Caco-2 (cell line): Measurements from ENCODE around the gene DRC7. TPM values are rescaled to one million over a fixed set of nuclear protein-coding genes. Genes with fewer than 3 reads are reported as not detected.

ENCODE experiments used
- BruUV-seq: library from RNA; stranded (reverse); fragments of 400-500 nt; replicated peaks from 2 replicates; lab custom pipeline; 2021; lab: Mats Ljungman, UMichigan
- CTCF ChIA-PET: fragments of 300-600 bp; sonication (Branson Sonifier 250); formaldehyde crosslinking; loops from one replicate; lab custom pipeline; 2022; ENCODE audit warnings: antibody characterized with exemption; lab: Charles Lee
- POLR2A ChIA-PET: fragments of 300-600 bp; sonication (Branson Sonifier 250); formaldehyde crosslinking; loops from one replicate; lab custom pipeline; 2022; ENCODE audit warnings: antibody characterized with exemption; lab: Charles Lee
- DNase-seq, 2 experiments: peaks; one replicate each; pipeline versions ENCODE4 v3.0.0 to v3.0.0-alpha.2; 2020 to 2022
- H3K27me3 ChIP-seq: replicated peaks from 2 replicates; pipeline ENCODE4 v1.6.0; 2011; ENCODE audit warnings: low read length; ENCODE audit not compliant: control insufficient read depth, insufficient read depth
- H3K36me3 ChIP-seq: 2 replicates; pipeline ENCODE4 v1.5.1; 2011; ENCODE audit warnings: low read length; ENCODE audit not compliant: control insufficient read depth, insufficient read depth
- H3K4me1 ChIP-seq: fragments of 250-450 bp; sonication (Bioruptor Pico); 2 replicates; pipeline ENCODE4 v1.5.1; 2020; ENCODE audit warnings: mild to moderate bottlenecking
- H3K4me3 ChIP-seq: 2 replicates; pipeline ENCODE4 v1.5.1; 2011; ENCODE audit warnings: low read depth, mild to moderate bottlenecking, control low read depth, low read length
- H3K9me3 ChIP-seq: fragments of 250-450 bp; sonication (Bioruptor Pico); 2 replicates; pipeline ENCODE4 v1.5.1; 2020; ENCODE audit warnings: mild to moderate bottlenecking, moderate library complexity
- H3K27ac Mint-ChIP-seq: one replicate; pipeline ENCODE4 v1.8.0; 2022; ENCODE audit warnings: mixed read lengths; ENCODE audit not compliant: unreplicated experiment
- H3K27me3 Mint-ChIP-seq: one replicate; pipeline ENCODE4 v1.8.0; 2022; ENCODE audit warnings: mixed read lengths; ENCODE audit not compliant: insufficient read depth, unreplicated experiment
- H3K36me3 Mint-ChIP-seq: one replicate; pipeline ENCODE4 v1.8.0; 2022; ENCODE audit warnings: mild to moderate bottlenecking, mixed read lengths; ENCODE audit not compliant: insufficient read depth, unreplicated experiment
- H3K4me1 Mint-ChIP-seq: one replicate; pipeline ENCODE4 v1.8.0; 2022; ENCODE audit warnings: low read depth, mixed read lengths; ENCODE audit not compliant: unreplicated experiment
- H3K4me3 Mint-ChIP-seq: one replicate; pipeline ENCODE4 v1.8.0; 2022; ENCODE audit warnings: mild to moderate bottlenecking, moderate library complexity, mixed read lengths; ENCODE audit not compliant: unreplicated experiment
- H3K9me3 Mint-ChIP-seq: one replicate; pipeline ENCODE4 v1.8.0; 2022; ENCODE audit warnings: mixed read lengths; ENCODE audit not compliant: unreplicated experiment
- CTCF ChIP-seq, 2 experiments: fragments of 200-600 bp in 1 of 2; IDR thresholded peaks; 1 replicate in 1 of 2; 2 replicates in 1 of 2; pipeline versions ENCODE4 v1.5.1 to v1.8.0; 2011 to 2022; ENCODE audit warnings: antibody characterized with exemption in 1 of 2, control low read depth in 1 of 2, inconsistent platforms in 1 of 2, low read depth in 1 of 2, low read length in 1 of 2, mild to moderate bottlenecking in 1 of 2, moderate library complexity in 1 of 2; ENCODE audit not compliant: insufficient read depth in 1 of 2, severe bottlenecking in 1 of 2, unreplicated experiment in 1 of 2
- intact Hi-C: fragments of 100-400 bp; cut with micrococcal nuclease; formaldehyde crosslinking; loops from one replicate; pipeline ENCODE4 v1.10.0; 2022; ENCODE audit not compliant: unreplicated experiment
- total RNA-seq: library from RNA; stranded (reverse); gene quantifications from 2 replicates; pipeline ENCODE4 v1.2.3, GENCODE V29; 2022

Gene DRC7
- total RNA-seq, 1 experiment from 2014 or later: 1.1 TPM

- H3K4me1 Mint-ChIP-seq: peaks cover 23% of the 10 kb centered on the region
- no peaks in the 10 kb centered on the region for H3K36me3 Mint-ChIP-seq
- Histone ChIP-seq H3K36me3 (no peaks in the 10 kb centered on the region), H3K4me1 (peaks cover 15% of the 10 kb centered on the region), H3K4me3 (no peak overlapping the region), H3K27me3 (no peaks in the 10 kb centered on the region), H3K9me3 (no peaks in the 10 kb centered on the region)
- intact Hi-C loops: loop anchor here (2.0 kb wide), 1 partner anchor 23 kb away; no protein-coding TSS in a partner anchor
- ChIA-PET POLR2A (no interaction called here), CTCF (no interaction called here)
- no peaks in the 10 kb centered on the region for H3K9me3 Mint-ChIP-seq
- TF ChIP-seq CTCF (IDR thresholded peaks at IDR 0.05; ENCODE audit: insufficient read depth in 1 of 2, low read depth in 1 of 2, low read length in 1 of 2, severe bottlenecking in 1 of 2, unreplicated experiment in 1 of 2): no peak
- H3K27me3 Mint-ChIP-seq: no peaks in the 10 kb centered on the region
- no peak for DNase-seq
- BruUV-seq: no TSS peak
- no peak overlapping the region for H3K27ac Mint-ChIP-seq
- H3K4me3 Mint-ChIP-seq: no peak overlapping the region
These were observed 16.8 kb upstream of the DRC7 start for GRCh38 chr16:57677622-57678369.

DNA sequence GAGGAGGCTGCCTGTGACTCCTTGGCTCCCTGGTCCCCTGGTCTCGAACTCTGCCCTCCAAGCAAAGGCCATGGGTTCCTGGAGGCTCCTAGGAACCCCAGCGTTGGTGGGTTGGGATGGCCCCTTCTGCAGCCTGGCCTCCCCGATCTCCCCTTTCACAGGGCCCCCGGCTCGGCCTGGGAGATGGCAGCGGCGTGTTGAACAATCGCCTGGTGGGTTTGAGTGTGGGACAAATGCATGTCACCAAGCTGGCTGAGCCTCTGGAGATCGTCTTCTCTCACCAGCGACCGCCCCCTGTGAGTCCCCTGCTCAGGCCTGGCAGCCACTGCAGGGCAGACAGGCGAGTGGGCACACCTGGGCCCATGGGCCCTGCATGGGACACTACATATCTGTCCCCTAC lies 15.6 kb upstream of the DRC7 start:
- Mint-ChIP-seq H3K27ac (no peak overlapping the region), H3K36me3 (no peaks in the 10 kb centered on the region), H3K4me1 (peaks cover 23% of the 10 kb centered on the region), H3K4me3 (no peak overlapping the region), H3K27me3 (no peaks in the 10 kb centered on the region), H3K9me3 (no peaks in the 10 kb centered on the region)
- no peaks in the 10 kb centered on the region for H3K9me3 ChIP-seq
- ChIA-PET POLR2A (no interaction called here), CTCF (no interaction called here)
- H3K4me3 ChIP-seq: no peak overlapping the region
- no peaks in the 10 kb centered on the region for H3K36me3 ChIP-seq
- DNase-seq: no peak
- peaks cover 15% of the 10 kb centered on the region for H3K4me1 ChIP-seq
- no peaks in the 10 kb centered on the region for H3K27me3 ChIP-seq
- intact Hi-C loops: no loop called here
- no TSS peak for BruUV-seq
- no peak for TF ChIP-seq CTCF (IDR thresholded peaks at IDR 0.05; ENCODE audit: insufficient read depth in 1 of 2, low read depth in 1 of 2, low read length in 1 of 2, severe bottlenecking in 1 of 2, unreplicated experiment in 1 of 2)

GRCh38 chr16:57679767-57680482 lies 14.7 kb upstream of the DRC7 start:
- Histone ChIP-seq H3K36me3 (no peaks in the 10 kb centered on the region), H3K27me3 (no peaks in the 10 kb centered on the region), H3K4me3 (no peak overlapping the region), H3K4me1 (peaks cover 15% of the 10 kb centered on the region), H3K9me3 (no peaks in the 10 kb centered on the region)
- DNase-seq: no peak
- H3K4me1 Mint-ChIP-seq: peaks cover 23% of the 10 kb centered on the region
- intact Hi-C loops: no loop called here
- CTCF ChIA-PET: no interaction called here
- POLR2A ChIA-PET: no interaction called here
- H3K4me3 Mint-ChIP-seq: no peak overlapping the region
- no peaks in the 10 kb centered on the region for H3K9me3 Mint-ChIP-seq
- H3K27me3 Mint-ChIP-seq: no peaks in the 10 kb centered on the region
- no peak overlapping the region for H3K27ac Mint-ChIP-seq
- TF ChIP-seq CTCF (IDR thresholded peaks at IDR 0.05; ENCODE audit: insufficient read depth in 1 of 2, low read depth in 1 of 2, low read length in 1 of 2, severe bottlenecking in 1 of 2, unreplicated experiment in 1 of 2): no peak
- no TSS peak for BruUV-seq
- no peaks in the 10 kb centered on the region for H3K36me3 Mint-ChIP-seq
